Panc1 (cell line): Measurements from ENCODE around the gene LHPP. TPM values are rescaled to one million over a fixed set of nuclear protein-coding genes. Genes with fewer than 3 reads are reported as not detected.

Source experiments
- ATAC-seq: fragments of 200-7000 bp; cut with Tn5 transposase; 2 replicates; pipeline ENCODE4 v1.9.1; 2020; ENCODE audit warnings: mild to moderate bottlenecking, moderate library complexity
- BruUV-seq: library from RNA; stranded (reverse); fragments of 400-500 nt; replicated peaks from 2 replicates; lab custom pipeline; 2021; lab: Mats Ljungman, UMichigan
- CTCF ChIA-PET: fragments of 300-600 bp; sonication (Branson Sonifier 250); formaldehyde crosslinking; loops from one replicate; lab custom pipeline; 2022; ENCODE audit warnings: antibody characterized with exemption; lab: Charles Lee
- POLR2A ChIA-PET: fragments of 300-600 bp; sonication (Branson Sonifier 250); formaldehyde crosslinking; loops from one replicate; lab custom pipeline; 2022; ENCODE audit warnings: antibody characterized with exemption; lab: Charles Lee
- DNase-seq: peaks from one replicate; pipeline ENCODE4 v3.0.0-alpha.2; 2010; ENCODE audit warnings: low read depth, low spot score
- H3K27ac ChIP-seq: 2 replicates; pipeline ENCODE4 v1.5.1; 2011; ENCODE audit warnings: mild to moderate bottlenecking, low read length, inconsistent platforms
- H3K27me3 ChIP-seq: fragments of 200-500 bp; sonication (Bioruptor generic); 2 replicates; pipeline ENCODE4 v1.6.0; 2014; ENCODE audit warnings: low read length, inconsistent platforms; ENCODE audit not compliant: control insufficient read depth, insufficient read depth
- H3K36me3 ChIP-seq: fragments of 200-500 bp; sonication (Bioruptor generic); 2 replicates; pipeline ENCODE4 v1.5.1; 2014; ENCODE audit warnings: inconsistent platforms, mild to moderate bottlenecking, low read length, moderate library complexity; ENCODE audit not compliant: control insufficient read depth, insufficient read depth
- H3K4me1 ChIP-seq: 2 replicates; pipeline ENCODE4 v1.5.1; 2011; ENCODE audit warnings: inconsistent platforms, mild to moderate bottlenecking, low read length, moderate library complexity; ENCODE audit not compliant: control insufficient read depth, insufficient read depth
- H3K4me3 ChIP-seq, 2 experiments: 2 replicates each; pipeline ENCODE4 v1.5.1; 2011 to 2012; ENCODE audit warnings: low read depth in 2 of 2, low read length in 2 of 2, mild to moderate bottlenecking in 2 of 2, inconsistent platforms in 1 of 2, moderate library complexity in 1 of 2
- H3K9me3 ChIP-seq: fragments of 200-500 bp; sonication (Bioruptor generic); 2 replicates; pipeline ENCODE4 v1.5.1; 2014; ENCODE audit warnings: low read depth, mild to moderate bottlenecking, inconsistent platforms, low read length, moderate library complexity; ENCODE audit not compliant: control insufficient read depth, insufficient read depth
- POLR2AphosphoS5 ChIP-seq: IDR thresholded peaks from 2 replicates; pipeline ENCODE4 v1.6.1; 2012; ENCODE audit warnings: mild to moderate bottlenecking, low read depth, low read length, moderate library complexity
- SIN3A ChIP-seq: IDR thresholded peaks from 2 replicates; pipeline ENCODE4 v1.6.1; 2012; ENCODE audit warnings: low read depth, mild to moderate bottlenecking, low read length, moderate library complexity, borderline replicate concordance; ENCODE audit not compliant: insufficient read depth
- TCF7L2 ChIP-seq: IDR thresholded peaks from 2 replicates; pipeline ENCODE4 v1.6.1; 2011; ENCODE audit warnings: mild to moderate bottlenecking, low read depth, low read length, inconsistent platforms
- in situ Hi-C: cut with HindIII; loops from 2 replicates; pipeline ENCODE4 v1.10.0; 2016; ENCODE audit warnings: low sequenced_read_pairs, low pct_unique_long_range_greater_than_20kb
- intact Hi-C: fragments of 100-400 bp; cut with micrococcal nuclease; formaldehyde crosslinking; loops from one replicate; pipeline ENCODE4 v1.10.0; 2022; ENCODE audit not compliant: unreplicated experiment
- total RNA-seq: library from RNA; stranded (reverse); gene quantifications from one replicate; pipeline ENCODE4 v1.2.1, GENCODE V29; 2021; ENCODE audit not compliant: unreplicated experiment
- TF ChIP-seq, protein P1 (sequence below): fragments of 450-650 bp; IDR thresholded peaks from 2 replicates; pipeline ENCODE4 v1.5.1; 2017; ENCODE audit warnings: mild to moderate bottlenecking
- TF ChIP-seq, protein P2 (sequence below), 2 experiments: IDR thresholded peaks; 2 replicates each; pipeline ENCODE4 v1.6.1; 2011 to 2012; ENCODE audit warnings: low read depth in 2 of 2, control low read depth in 1 of 2, low read length in 1 of 2, mild to moderate bottlenecking in 1 of 2, moderate library complexity in 1 of 2; ENCODE audit not compliant: insufficient read depth in 1 of 2

Gene LHPP
- total RNA-seq, 1 experiment from 2014 or later: 15.0 TPM

DNA sequence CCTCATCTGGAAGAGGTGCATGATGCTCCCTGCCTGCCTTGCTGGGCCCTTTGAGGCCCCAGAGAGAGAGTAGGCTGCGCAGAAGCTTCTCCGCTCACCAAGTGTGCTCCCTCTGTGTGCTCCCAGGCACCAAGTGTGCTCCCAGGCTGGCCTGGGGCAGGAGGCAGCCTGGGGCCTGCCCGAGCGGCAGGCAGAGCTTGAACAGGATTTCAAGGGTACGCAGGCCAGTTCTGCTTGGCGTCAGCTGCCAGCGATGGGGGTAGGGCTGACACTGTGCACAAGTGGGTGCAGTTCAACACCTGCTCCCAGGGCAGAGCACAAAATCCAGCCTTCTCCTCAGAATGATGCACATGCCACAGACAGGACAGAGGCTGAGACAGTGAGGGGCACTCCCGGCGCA, 162.8 kb downstream of the LHPP start:
- ATAC-seq: no peak
- Histone ChIP-seq H3K9me3 (no peaks in the 10 kb centered on the region), H3K36me3 (no peaks in the 10 kb centered on the region), H3K27me3 (no peaks in the 10 kb centered on the region), H3K27ac (no peak overlapping the region), H3K4me1 (peaks cover 8% of the 10 kb centered on the region), H3K4me3 (no peak overlapping the region)
- DNase-seq: no peak
- in situ Hi-C loops: no loop called here
- BruUV-seq: no TSS peak
- intact Hi-C loops: no loop called here
- TF ChIP-seq, protein P1, sequence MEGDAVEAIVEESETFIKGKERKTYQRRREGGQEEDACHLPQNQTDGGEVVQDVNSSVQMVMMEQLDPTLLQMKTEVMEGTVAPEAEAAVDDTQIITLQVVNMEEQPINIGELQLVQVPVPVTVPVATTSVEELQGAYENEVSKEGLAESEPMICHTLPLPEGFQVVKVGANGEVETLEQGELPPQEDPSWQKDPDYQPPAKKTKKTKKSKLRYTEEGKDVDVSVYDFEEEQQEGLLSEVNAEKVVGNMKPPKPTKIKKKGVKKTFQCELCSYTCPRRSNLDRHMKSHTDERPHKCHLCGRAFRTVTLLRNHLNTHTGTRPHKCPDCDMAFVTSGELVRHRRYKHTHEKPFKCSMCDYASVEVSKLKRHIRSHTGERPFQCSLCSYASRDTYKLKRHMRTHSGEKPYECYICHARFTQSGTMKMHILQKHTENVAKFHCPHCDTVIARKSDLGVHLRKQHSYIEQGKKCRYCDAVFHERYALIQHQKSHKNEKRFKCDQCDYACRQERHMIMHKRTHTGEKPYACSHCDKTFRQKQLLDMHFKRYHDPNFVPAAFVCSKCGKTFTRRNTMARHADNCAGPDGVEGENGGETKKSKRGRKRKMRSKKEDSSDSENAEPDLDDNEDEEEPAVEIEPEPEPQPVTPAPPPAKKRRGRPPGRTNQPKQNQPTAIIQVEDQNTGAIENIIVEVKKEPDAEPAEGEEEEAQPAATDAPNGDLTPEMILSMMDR: no peak
- TF ChIP-seq, protein P2, sequence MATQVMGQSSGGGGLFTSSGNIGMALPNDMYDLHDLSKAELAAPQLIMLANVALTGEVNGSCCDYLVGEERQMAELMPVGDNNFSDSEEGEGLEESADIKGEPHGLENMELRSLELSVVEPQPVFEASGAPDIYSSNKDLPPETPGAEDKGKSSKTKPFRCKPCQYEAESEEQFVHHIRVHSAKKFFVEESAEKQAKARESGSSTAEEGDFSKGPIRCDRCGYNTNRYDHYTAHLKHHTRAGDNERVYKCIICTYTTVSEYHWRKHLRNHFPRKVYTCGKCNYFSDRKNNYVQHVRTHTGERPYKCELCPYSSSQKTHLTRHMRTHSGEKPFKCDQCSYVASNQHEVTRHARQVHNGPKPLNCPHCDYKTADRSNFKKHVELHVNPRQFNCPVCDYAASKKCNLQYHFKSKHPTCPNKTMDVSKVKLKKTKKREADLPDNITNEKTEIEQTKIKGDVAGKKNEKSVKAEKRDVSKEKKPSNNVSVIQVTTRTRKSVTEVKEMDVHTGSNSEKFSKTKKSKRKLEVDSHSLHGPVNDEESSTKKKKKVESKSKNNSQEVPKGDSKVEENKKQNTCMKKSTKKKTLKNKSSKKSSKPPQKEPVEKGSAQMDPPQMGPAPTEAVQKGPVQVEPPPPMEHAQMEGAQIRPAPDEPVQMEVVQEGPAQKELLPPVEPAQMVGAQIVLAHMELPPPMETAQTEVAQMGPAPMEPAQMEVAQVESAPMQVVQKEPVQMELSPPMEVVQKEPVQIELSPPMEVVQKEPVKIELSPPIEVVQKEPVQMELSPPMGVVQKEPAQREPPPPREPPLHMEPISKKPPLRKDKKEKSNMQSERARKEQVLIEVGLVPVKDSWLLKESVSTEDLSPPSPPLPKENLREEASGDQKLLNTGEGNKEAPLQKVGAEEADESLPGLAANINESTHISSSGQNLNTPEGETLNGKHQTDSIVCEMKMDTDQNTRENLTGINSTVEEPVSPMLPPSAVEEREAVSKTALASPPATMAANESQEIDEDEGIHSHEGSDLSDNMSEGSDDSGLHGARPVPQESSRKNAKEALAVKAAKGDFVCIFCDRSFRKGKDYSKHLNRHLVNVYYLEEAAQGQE (IDR thresholded peaks at IDR 0.05; ENCODE audit: insufficient read depth in 1 of 2, low read depth in 2 of 2, low read length in 1 of 2): no peak
- TF ChIP-seq TCF7L2 (no peak), POLR2AphosphoS5 (no peak), SIN3A (no peak)
- CTCF ChIA-PET: no interaction called here
- POLR2A ChIA-PET: no interaction called here

DNA sequence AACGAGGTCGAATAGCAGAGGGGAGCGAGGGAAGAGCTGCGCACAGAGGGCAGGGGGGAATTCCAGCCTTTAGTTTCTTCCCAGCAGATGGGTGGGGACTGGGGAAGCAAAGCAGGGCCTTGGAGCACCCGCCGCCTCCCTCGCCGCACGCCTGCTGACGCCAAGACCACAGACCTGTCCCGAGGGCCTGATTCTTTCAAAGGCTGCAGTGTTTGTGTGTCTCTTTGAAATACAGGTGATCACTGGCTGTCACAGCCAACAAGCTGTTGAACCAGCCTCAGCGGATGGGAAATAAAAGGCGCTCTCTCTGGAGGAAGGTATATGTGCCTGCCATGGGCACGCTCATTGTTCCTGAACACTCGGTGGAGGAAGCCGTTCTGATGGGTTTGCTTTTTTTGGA, 163.3 kb downstream of the LHPP start:
- TF ChIP-seq, protein P2 (IDR thresholded peaks at IDR 0.05; ENCODE audit: insufficient read depth in 1 of 2, low read depth in 2 of 2, low read length in 1 of 2): no peak
- no peak for TF ChIP-seq SIN3A
- no peak for TF ChIP-seq POLR2AphosphoS5
- TF ChIP-seq, protein P1: no peak
- TF ChIP-seq TCF7L2: no peak
- H3K36me3 ChIP-seq: no peaks in the 10 kb centered on the region
- no peaks in the 10 kb centered on the region for H3K27me3 ChIP-seq
- H3K9me3 ChIP-seq: no peaks in the 10 kb centered on the region
- DNase-seq (no peak), ATAC-seq (no peak)
- BruUV-seq: no TSS peak
- CTCF ChIA-PET: no interaction called here
- H3K4me3 ChIP-seq: no peak overlapping the region
- H3K27ac ChIP-seq: no peak overlapping the region
- intact Hi-C loops (no loop called here), in situ Hi-C loops (no loop called here)
- POLR2A ChIA-PET: no interaction called here
- peaks cover 5% of the 10 kb centered on the region for H3K4me1 ChIP-seq
